Endothelial cell of umbilical vein (primary cell): ENCODE measurements around the gene ZBTB7B. TPM values are rescaled to one million over a fixed set of nuclear protein-coding genes. Genes with fewer than 3 reads are reported as not detected.

Experiments used
- BruUV-seq: library from RNA; stranded (reverse); fragments of 400-500 nt; replicated peaks from 2 replicates; lab custom pipeline; 2021; lab: Mats Ljungman, UMichigan
- CTCF ChIA-PET: fragments of 300-600, 350-600 bp; sonication (Branson Sonifier 250); formaldehyde crosslinking; loops from one replicate; lab custom pipeline; 2021; ENCODE audit warnings: antibody characterized with exemption, inconsistent platforms; lab: Charles Lee
- POLR2A ChIA-PET: fragments of 300-600, 350-600 bp; sonication (Branson Sonifier 250); formaldehyde crosslinking; loops from one replicate; lab custom pipeline; 2021; ENCODE audit warnings: antibody characterized with exemption, inconsistent platforms; lab: Charles Lee
- DNase-seq: peaks from one replicate; pipeline ENCODE4 v3.0.0-alpha.2; 2011; ENCODE audit warnings: low read depth, low spot score
- FAIRE-seq: peaks from 2 replicates; lab custom pipeline; 2011; peaks lifted over from hg19 to GRCh38; lab: Jason Lieb, UNC
- H2AFZ ChIP-seq: 2 replicates; pipeline ENCODE4 v1.6.0; 2012; ENCODE audit warnings: low read depth, low read length, control low read depth, inconsistent platforms
- H3K27ac ChIP-seq: 2 replicates; pipeline ENCODE4 v1.5.1; 2011; ENCODE audit warnings: low read depth, mild to moderate bottlenecking, control low read depth, low read length, moderate library complexity; ENCODE audit not compliant: insufficient read depth
- H3K27me3 ChIP-seq, 2 experiments: 2 replicates each; pipeline versions ENCODE4 v1.6.0 to v1.6.1; 2011; ENCODE audit warnings: low read length in 2 of 2, mixed read lengths in 1 of 2; ENCODE audit not compliant: control insufficient read depth in 2 of 2, insufficient read depth in 2 of 2
- H3K36me3 ChIP-seq, 2 experiments: 2 replicates in 1 of 2; 3 replicates in 1 of 2; pipeline ENCODE4 v1.5.1; 2011; ENCODE audit warnings: low read length in 2 of 2, mild to moderate bottlenecking in 1 of 2, moderate library complexity in 1 of 2; ENCODE audit not compliant: control insufficient read depth in 2 of 2, insufficient read depth in 2 of 2; ENCODE audit errors: extremely low read depth in 1 of 2
- H3K4me1 ChIP-seq: 3 replicates; pipeline ENCODE4 v1.5.1; 2011; ENCODE audit warnings: mild to moderate bottlenecking, low read length; ENCODE audit not compliant: control insufficient read depth, insufficient read depth; ENCODE audit errors: extremely low read depth
- H3K4me2 ChIP-seq: 2 replicates; pipeline ENCODE4 v1.6.1; 2011; ENCODE audit warnings: low read length, control low read depth, mixed read lengths; ENCODE audit not compliant: insufficient read depth
- H3K4me3 ChIP-seq, 3 experiments: fragments of 200-600 bp in 1 of 3; sonication (generic), shearing (Covaris generic) in 1 of 3; replicated peaks in 1 of 3; 2 replicates each; pipeline ENCODE4 v1.5.1; 2011 to 2016; ENCODE audit warnings: control low read depth in 3 of 3, low read length in 3 of 3, mild to moderate bottlenecking in 2 of 3, inconsistent platforms in 1 of 3, low read depth in 1 of 3, moderate library complexity in 1 of 3; ENCODE audit not compliant: insufficient read depth in 1 of 3
- H3K79me2 ChIP-seq: 2 replicates; pipeline ENCODE4 v1.6.0; 2012; ENCODE audit warnings: low read length, inconsistent platforms; ENCODE audit not compliant: control insufficient read depth, insufficient read depth
- H3K9ac ChIP-seq: replicated peaks from 2 replicates; pipeline ENCODE3; 2011; ENCODE audit warnings: low read length, control low read depth; ENCODE audit not compliant: insufficient read depth; ENCODE audit errors: extremely low read depth
- H3K9me1 ChIP-seq: replicated peaks from 3 replicates; pipeline ENCODE4 v1.6.0; 2011; ENCODE audit warnings: mild to moderate bottlenecking, low read length; ENCODE audit not compliant: control insufficient read depth, insufficient read depth; ENCODE audit errors: extremely low read depth
- H3K9me3 ChIP-seq: replicated peaks from 2 replicates; pipeline ENCODE4 v1.5.1; 2012; ENCODE audit warnings: low read length, inconsistent platforms; ENCODE audit not compliant: control insufficient read depth, insufficient read depth
- H4K20me1 ChIP-seq: replicated peaks from 2 replicates; pipeline ENCODE3; 2011; ENCODE audit warnings: mild to moderate bottlenecking, low read length; ENCODE audit not compliant: control insufficient read depth, insufficient read depth; ENCODE audit errors: extremely low read depth
- EZH2 ChIP-seq: IDR thresholded peaks from 2 replicates; pipeline ENCODE4 v1.6.1; 2012; ENCODE audit warnings: borderline replicate concordance, low read depth, mild to moderate bottlenecking, moderate library complexity, low read length, inconsistent platforms; ENCODE audit not compliant: severe bottlenecking
- GATA2 ChIP-seq: IDR thresholded peaks from 2 replicates; pipeline ENCODE4 v1.7.0; 2011; ENCODE audit warnings: low read depth, mild to moderate bottlenecking, moderate library complexity, mixed read lengths, low read length; ENCODE audit not compliant: insufficient read length, insufficient read depth
- JUN ChIP-seq: IDR thresholded peaks from 2 replicates; pipeline ENCODE4 v1.6.1; 2011; ENCODE audit warnings: borderline replicate concordance, low read depth; ENCODE audit not compliant: insufficient read length, insufficient read depth
- MYC ChIP-seq: IDR thresholded peaks from one replicate; pipeline ENCODE4 v1.6.1; 2011; ENCODE audit warnings: mild to moderate bottlenecking, low read depth, low read length
- POLR2A ChIP-seq: IDR thresholded peaks from 2 replicates; pipeline ENCODE4 v1.6.1; 2012; ENCODE audit warnings: low read depth, mild to moderate bottlenecking, control low read depth, low read length
- POLR2AphosphoS5 ChIP-seq: IDR thresholded peaks from 2 replicates; pipeline ENCODE4 v1.6.1; 2012; ENCODE audit warnings: low read depth, mild to moderate bottlenecking, control low read depth, low read length, moderate library complexity; ENCODE audit not compliant: insufficient read depth
- dilution Hi-C: fragments of 300-500 bp; cut with MboI; formaldehyde crosslinking; loops from one replicate; pipeline ENCODE4 v1.15.0; 2019; ENCODE audit warnings: low sequenced_read_pairs; ENCODE audit not compliant: extremely low pct_ligation_motif_present
- intact Hi-C: fragments of 100-400 bp; cut with micrococcal nuclease; formaldehyde crosslinking; loops from one replicate; pipeline ENCODE4 v1.10.0; 2022
- polyA plus RNA-seq, 4 experiments: library from polyadenylated mRNA; depleted of rRNA in 3 of 4; stranded (reverse) in 3 of 4; unstranded in 1 of 4; fragments of >200 nt; gene quantifications; 2 replicates each; pipeline versions ENCODE4 v1.2.1 to v1.2.3, GENCODE V29; 2011 to 2012; ENCODE audit warnings: missing spikeins in 1 of 4
- total RNA-seq: library from RNA; stranded (reverse); gene quantifications from 2 replicates; pipeline ENCODE4 v1.2.3, GENCODE V29; 2021
- TF ChIP-seq, protein P1 (sequence below), 2 donors: IDR thresholded peaks; 1 replicate in 1 of 2; 2 replicates in 1 of 2; pipeline ENCODE4 v1.5.1; 2011; ENCODE audit warnings: low read length in 2 of 2, mild to moderate bottlenecking in 2 of 2, moderate library complexity in 2 of 2, control low read depth in 1 of 2, inconsistent platforms in 1 of 2, low read depth in 1 of 2; ENCODE audit not compliant: insufficient read depth in 1 of 2; ENCODE audit errors: extremely low read depth in 1 of 2

The ZBTB7B gene
- total and polyA plus RNA-seq, 2 donors (not counting 3 experiments of a cell fraction or from before 2014, with no cell fraction given) = 20.0 to 26.2 TPM

- H3K27ac ChIP-seq = no peak overlapping the region
- H3K9ac ChIP-seq = no peak overlapping the region
- ChIA-PET POLR2A (interaction anchor here (0.7 to 1.7 kb wide), 4 partner anchors 10 to 137 kb away, joined by 3 to 10 read pairs (median 5); partner anchors contain the start of gene SHC1), CTCF (interaction anchor here (1.0 to 4.7 kb wide), 13 partner anchors 8 to 90 kb away, joined by 4 to 65 read pairs (median 7); partner anchors contain the start of genes FLAD1, PBXIP1, PYGO2 and SHC1)
- peak; percentile 35 for FAIRE-seq
- no peaks in the 10 kb centered on the region for H3K27me3 ChIP-seq
- BruUV-seq = no TSS peak
- intact Hi-C loops (no loop called here), dilution Hi-C loops (no loop called here)
- no peak overlapping the region for H3K4me3 ChIP-seq
- H4K20me1 ChIP-seq = no peaks in the 10 kb centered on the region
- TF ChIP-seq MYC (no peak), POLR2AphosphoS5 (no peak), POLR2A (no peak), GATA2 (no peak), JUN (no peak), EZH2 (no peak)
- TF ChIP-seq, protein P1, sequence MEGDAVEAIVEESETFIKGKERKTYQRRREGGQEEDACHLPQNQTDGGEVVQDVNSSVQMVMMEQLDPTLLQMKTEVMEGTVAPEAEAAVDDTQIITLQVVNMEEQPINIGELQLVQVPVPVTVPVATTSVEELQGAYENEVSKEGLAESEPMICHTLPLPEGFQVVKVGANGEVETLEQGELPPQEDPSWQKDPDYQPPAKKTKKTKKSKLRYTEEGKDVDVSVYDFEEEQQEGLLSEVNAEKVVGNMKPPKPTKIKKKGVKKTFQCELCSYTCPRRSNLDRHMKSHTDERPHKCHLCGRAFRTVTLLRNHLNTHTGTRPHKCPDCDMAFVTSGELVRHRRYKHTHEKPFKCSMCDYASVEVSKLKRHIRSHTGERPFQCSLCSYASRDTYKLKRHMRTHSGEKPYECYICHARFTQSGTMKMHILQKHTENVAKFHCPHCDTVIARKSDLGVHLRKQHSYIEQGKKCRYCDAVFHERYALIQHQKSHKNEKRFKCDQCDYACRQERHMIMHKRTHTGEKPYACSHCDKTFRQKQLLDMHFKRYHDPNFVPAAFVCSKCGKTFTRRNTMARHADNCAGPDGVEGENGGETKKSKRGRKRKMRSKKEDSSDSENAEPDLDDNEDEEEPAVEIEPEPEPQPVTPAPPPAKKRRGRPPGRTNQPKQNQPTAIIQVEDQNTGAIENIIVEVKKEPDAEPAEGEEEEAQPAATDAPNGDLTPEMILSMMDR (IDR thresholded peaks at IDR 0.05; ENCODE audit: extremely low read depth in 1 of 2, insufficient read depth in 1 of 2, low read depth in 1 of 2, low read length in 2 of 2) = no peak
- no peaks in the 10 kb centered on the region for H3K9me1 ChIP-seq
- DNase-seq = no peak
- H3K4me1 ChIP-seq = peaks cover 3% of the 10 kb centered on the region
- H3K36me3 ChIP-seq = peaks cover 0 to 6% of the 10 kb centered on the region in 2 experiments
- no peak overlapping the region for H3K4me2 ChIP-seq
- H3K9me3 ChIP-seq = no peaks in the 10 kb centered on the region
- H2AFZ ChIP-seq = no peak overlapping the region
- no peaks in the 10 kb centered on the region for H3K79me2 ChIP-seq
Measured at GRCh38 chr1:154994591-154994990, 8.0 kb upstream of the ZBTB7B start.
